GM18519 (cell line): Measurements from ENCODE around the gene ALDH1L2.
A peak's percentile ranks its signal among the peaks of the same experiment; 100 is the strongest.

ENCODE experiments used
- ATAC-seq: cut with Tn5 transposase; IDR thresholded peaks from one replicate; pipeline ENCODE4 v1.9.1; 2021; ENCODE audit warnings: mild to moderate bottlenecking, moderate library complexity; ENCODE audit not compliant: unreplicated experiment, low FRiP score

The ALDH1L2 gene

GRCh38 chr12:105036937-105037649 lies 47.2 kb downstream of the ALDH1L2 start:
- ATAC-seq: no peak

- ATAC-seq: no peak
Observed at GRCh38 chr12:105033851-105034250, 50.4 kb downstream of the ALDH1L2 start.

- no peak for ATAC-seq
Observed at GRCh38 chr12:105032703-105033357, 51.4 kb downstream of the ALDH1L2 start.

- ATAC-seq: peak; percentile 74
Observed at GRCh38 chr12:105030820-105031807, 53.1 kb downstream of the ALDH1L2 start.

- ATAC-seq: no peak
Observed at GRCh38 chr12:105026411-105026810, 57.8 kb downstream of the ALDH1L2 start.

GRCh38 chr12:105025890-105026289 lies 58.4 kb downstream of the ALDH1L2 start:
- ATAC-seq: no peak

GRCh38 chr12:105024928-105025327 lies 59.3 kb downstream of the ALDH1L2 start:
- no peak for ATAC-seq

GRCh38 chr12:105020241-105020962 lies 63.9 kb downstream of the ALDH1L2 start:
- ATAC-seq: no peak

- no peak for ATAC-seq
Observed at GRCh38 chr12:105018776-105019175, 65.5 kb downstream of the ALDH1L2 start.

- ATAC-seq: no peak
Observed at GRCh38 chr12:105018012-105018411, 66.2 kb downstream of the ALDH1L2 start.

GRCh38 chr12:105015543-105015942 lies 68.7 kb downstream of the ALDH1L2 start:
- ATAC-seq: no peak

GRCh38 chr12:105014603-105015002 lies 69.7 kb downstream of the ALDH1L2 start:
- ATAC-seq: no peak

GRCh38 chr12:105013892-105014291 lies 70.4 kb downstream of the ALDH1L2 start:
- ATAC-seq: no peak

- ATAC-seq: no peak
Observed at GRCh38 chr12:105001476-105001875, 82.8 kb downstream of the ALDH1L2 start.

- no peak for ATAC-seq
Observed at GRCh38 chr12:104999347-104999685, 84.9 kb downstream of the ALDH1L2 start.

GRCh38 chr12:104998423-104999346 lies 85.6 kb downstream of the ALDH1L2 start:
- no peak for ATAC-seq

- no peak for ATAC-seq
Observed at GRCh38 chr12:104997541-104997940, 86.7 kb downstream of the ALDH1L2 start.

- no peak for ATAC-seq
Observed at GRCh38 chr12:104994336-104994735, 89.9 kb downstream of the ALDH1L2 start.

GRCh38 chr12:104991565-104992128 lies 92.6 kb downstream of the ALDH1L2 start:
- ATAC-seq: no peak
